Activated CD4-positive, alpha-beta T cell treated with anti-CD3 and anti-CD28 coated beads, Interleukin-2, amount 10 ng/mL, durations not matched to agents 24 days and 14 days (primary cell): ENCODE measurements around the gene TMEM131L. TPM values are rescaled to one million over a fixed set of nuclear protein-coding genes. Genes with fewer than 3 reads are reported as not detected.
A peak's percentile ranks its signal among the peaks of the same experiment; 100 is the strongest.

ENCODE experiments used
- DNase-seq: peaks from one replicate; pipeline ENCODE4 v3.0.0; 2022
- H3K27ac Mint-ChIP-seq: one replicate; pipeline ENCODE4 v1.8.0; 2022; ENCODE audit warnings: mild to moderate bottlenecking, mixed read lengths
- H3K27me3 Mint-ChIP-seq: one replicate; pipeline ENCODE4 v1.8.0; 2022; ENCODE audit warnings: mixed read lengths
- H3K36me3 Mint-ChIP-seq: one replicate; pipeline ENCODE4 v1.8.0; 2022; ENCODE audit warnings: low read depth, mild to moderate bottlenecking, mixed read lengths
- H3K4me1 Mint-ChIP-seq: one replicate; pipeline ENCODE4 v1.8.0; 2021; ENCODE audit warnings: mixed read lengths
- H3K4me3 Mint-ChIP-seq: one replicate; pipeline ENCODE4 v1.8.0; 2022; ENCODE audit warnings: mild to moderate bottlenecking, moderate library complexity, mixed read lengths
- H3K9me3 Mint-ChIP-seq: one replicate; pipeline ENCODE4 v1.8.0; 2021; ENCODE audit warnings: mixed read lengths
- intact Hi-C: fragments of 100-400 bp; cut with micrococcal nuclease; formaldehyde crosslinking; loops from one replicate; pipeline ENCODE4 v1.15.1; 2023
- total RNA-seq: library from RNA; stranded (reverse); gene quantifications from 2 replicates; pipeline ENCODE4 v1.2.3, GENCODE V29; 2022

TMEM131L gene
- total RNA-seq, 1 donor from 2014 or later = 40.6 TPM

DNA sequence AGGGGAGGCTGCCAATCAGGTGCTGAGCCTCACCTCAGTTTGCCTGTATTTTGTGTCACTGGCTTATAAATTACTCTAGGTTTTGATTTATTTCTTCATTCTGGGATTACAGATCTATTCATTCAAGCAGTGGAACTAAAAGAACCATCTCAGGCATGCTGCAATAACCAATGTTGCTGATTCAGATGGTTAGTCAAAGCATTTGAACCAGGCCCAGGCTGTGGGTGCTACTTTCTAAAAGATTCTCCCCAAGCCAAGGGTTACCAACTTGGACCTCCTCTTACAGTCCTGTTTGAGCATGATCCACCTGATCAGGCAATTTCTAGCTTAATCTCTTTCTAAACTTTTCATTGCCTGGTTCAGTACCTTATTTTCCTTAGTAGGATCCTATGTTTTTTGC is 67.2 kb downstream of the TMEM131L start:
- no peak overlapping the region for H3K4me3 Mint-ChIP-seq
- H3K36me3 Mint-ChIP-seq = peaks cover 17% of the 10 kb centered on the region
- intact Hi-C loops = no loop called here
- no peaks in the 10 kb centered on the region for H3K27me3 Mint-ChIP-seq
- H3K9me3 Mint-ChIP-seq = no peaks in the 10 kb centered on the region
- no peak overlapping the region for H3K27ac Mint-ChIP-seq
- H3K4me1 Mint-ChIP-seq = peaks cover 60% of the 10 kb centered on the region
- no peak for DNase-seq

GRCh38 chr4:153534792-153535629 is 68.9 kb downstream of the TMEM131L start:
- Mint-ChIP-seq H3K27ac (peak overlapping the region; percentile 41), H3K4me3 (peak overlapping the region; percentile 3), H3K36me3 (peaks cover 17% of the 10 kb centered on the region), H3K4me1 (peaks cover 46% of the 10 kb centered on the region), H3K9me3 (no peaks in the 10 kb centered on the region), H3K27me3 (no peaks in the 10 kb centered on the region)
- DNase-seq = no peak
- intact Hi-C loops = no loop called here

DNA sequence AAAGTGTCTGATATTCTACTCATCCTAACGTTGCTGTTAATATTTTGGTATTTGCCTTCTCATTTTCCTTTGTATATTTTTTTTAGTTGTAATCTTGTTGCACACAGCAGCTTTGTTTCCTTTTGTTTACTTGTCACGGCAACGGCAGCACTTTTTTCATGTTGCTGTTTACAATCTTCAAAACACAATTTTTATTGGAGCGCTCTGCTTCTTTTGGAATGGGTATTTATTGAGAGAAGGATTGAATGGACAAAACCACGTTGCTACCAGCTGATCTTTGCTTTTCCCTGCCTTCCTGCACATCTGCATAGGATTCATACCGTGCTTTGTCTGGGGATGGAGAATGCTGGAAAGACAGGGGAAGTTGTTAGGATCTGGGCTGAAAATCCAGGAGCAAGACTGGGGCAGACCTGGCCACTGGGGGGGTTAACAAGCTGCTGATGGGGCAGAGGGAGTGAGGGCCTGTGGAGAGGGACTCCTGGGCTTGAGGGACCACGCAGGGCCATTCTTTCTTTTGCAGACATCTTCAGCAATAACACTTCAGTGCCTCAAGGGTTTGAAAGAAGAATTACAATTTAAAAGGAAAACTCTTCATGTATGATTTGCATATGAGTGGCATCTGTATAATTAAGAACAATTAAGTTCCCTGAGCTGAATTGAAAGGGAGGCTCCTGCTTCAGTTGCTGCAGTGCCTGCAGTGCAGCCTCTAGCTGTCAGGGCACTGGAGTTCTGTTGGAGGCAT is 69.8 kb downstream of the TMEM131L start:
- H3K27me3 Mint-ChIP-seq = no peaks in the 10 kb centered on the region
- no peaks in the 10 kb centered on the region for H3K9me3 Mint-ChIP-seq
- no peak overlapping the region for H3K4me3 Mint-ChIP-seq
- intact Hi-C loops = no loop called here
- DNase-seq = no peak
- H3K36me3 Mint-ChIP-seq = peaks cover 19% of the 10 kb centered on the region
- H3K4me1 Mint-ChIP-seq = peaks cover 44% of the 10 kb centered on the region
- peak overlapping the region; percentile 3 for H3K27ac Mint-ChIP-seq

DNA sequence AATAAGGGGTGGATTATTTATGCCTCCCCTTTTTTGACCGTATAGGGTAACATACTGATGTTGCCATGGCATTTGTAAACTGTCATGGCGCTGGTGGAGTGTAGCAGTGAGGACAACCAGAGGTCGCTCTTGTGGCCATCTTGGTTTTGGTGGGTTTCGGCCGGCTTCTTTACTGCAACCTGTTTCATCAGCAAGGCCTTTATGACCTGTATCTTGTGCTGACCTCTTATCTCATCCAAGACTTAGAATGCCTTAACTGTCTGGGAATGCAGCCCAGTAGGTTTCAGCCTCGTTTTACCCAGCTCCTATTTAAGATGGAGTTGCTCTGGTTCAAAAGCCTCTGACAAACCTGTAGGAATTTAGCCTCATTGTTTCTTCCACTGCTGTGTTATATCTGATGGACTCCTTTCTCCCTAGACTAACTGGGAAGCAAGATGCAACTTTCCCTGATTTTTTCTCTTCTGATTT is 71.4 kb downstream of the TMEM131L start:
- Mint-ChIP-seq H3K4me3 (no peak overlapping the region), H3K4me1 (peaks cover 51% of the 10 kb centered on the region), H3K27me3 (no peaks in the 10 kb centered on the region), H3K27ac (no peak overlapping the region), H3K36me3 (peaks cover 21% of the 10 kb centered on the region), H3K9me3 (no peaks in the 10 kb centered on the region)
- intact Hi-C loops = no loop called here
- DNase-seq = no peak

GRCh38 chr4:153538487-153539357 is 72.6 kb downstream of the TMEM131L start:
- peaks cover 50% of the 10 kb centered on the region for H3K4me1 Mint-ChIP-seq
- no peaks in the 10 kb centered on the region for H3K27me3 Mint-ChIP-seq
- no peak for DNase-seq
- no peak overlapping the region for H3K27ac Mint-ChIP-seq
- H3K9me3 Mint-ChIP-seq = no peaks in the 10 kb centered on the region
- H3K4me3 Mint-ChIP-seq = no peak overlapping the region
- intact Hi-C loops = no loop called here
- H3K36me3 Mint-ChIP-seq = peaks cover 23% of the 10 kb centered on the region

- H3K9me3 Mint-ChIP-seq = no peaks in the 10 kb centered on the region
- H3K27me3 Mint-ChIP-seq = no peaks in the 10 kb centered on the region
- H3K4me3 Mint-ChIP-seq = no peak overlapping the region
- intact Hi-C loops = no loop called here
- no peak for DNase-seq
- peaks cover 48% of the 10 kb centered on the region for H3K4me1 Mint-ChIP-seq
- no peak overlapping the region for H3K27ac Mint-ChIP-seq
- peaks cover 21% of the 10 kb centered on the region for H3K36me3 Mint-ChIP-seq
Observed at GRCh38 chr4:153539422-153539821, 73.3 kb downstream of the TMEM131L start.

DNA sequence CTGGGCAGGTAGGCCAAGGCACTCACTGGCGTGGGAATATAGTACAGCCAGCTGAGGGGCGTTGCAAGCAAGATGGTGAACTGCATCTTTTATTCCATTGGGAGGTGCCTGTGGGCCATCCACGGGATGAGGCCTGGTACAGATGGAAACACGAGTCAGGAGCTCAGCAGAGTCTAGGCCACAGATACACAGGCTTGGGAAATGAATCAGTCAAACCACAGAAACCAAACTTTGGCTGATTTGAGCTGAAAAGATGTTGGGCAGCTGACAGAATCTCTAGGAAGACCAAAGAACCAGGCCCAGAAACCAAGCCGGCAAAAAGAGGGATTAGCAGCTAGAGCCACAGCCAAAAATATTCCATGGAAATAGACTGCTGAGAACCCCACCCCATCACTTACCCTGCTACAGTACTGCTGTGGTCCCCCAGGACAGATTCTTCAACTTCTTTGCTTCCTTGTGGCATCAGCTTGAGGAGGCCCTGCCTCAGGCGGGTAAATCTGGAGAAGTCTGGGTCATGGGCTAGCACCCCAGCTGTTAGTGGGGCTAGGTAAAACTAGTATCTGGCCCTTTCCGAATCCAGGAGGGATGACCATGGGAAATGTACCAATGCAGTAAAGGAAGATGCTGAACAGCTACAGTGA is 75.4 kb downstream of the TMEM131L start:
- DNase-seq = peak; percentile 73
- intact Hi-C loops = loop anchor here (1.0 to 2.0 kb wide), 4 partner anchors 8 to 53 kb away; no protein-coding TSS in a partner anchor
- H3K4me3 Mint-ChIP-seq = no peak overlapping the region

DNA sequence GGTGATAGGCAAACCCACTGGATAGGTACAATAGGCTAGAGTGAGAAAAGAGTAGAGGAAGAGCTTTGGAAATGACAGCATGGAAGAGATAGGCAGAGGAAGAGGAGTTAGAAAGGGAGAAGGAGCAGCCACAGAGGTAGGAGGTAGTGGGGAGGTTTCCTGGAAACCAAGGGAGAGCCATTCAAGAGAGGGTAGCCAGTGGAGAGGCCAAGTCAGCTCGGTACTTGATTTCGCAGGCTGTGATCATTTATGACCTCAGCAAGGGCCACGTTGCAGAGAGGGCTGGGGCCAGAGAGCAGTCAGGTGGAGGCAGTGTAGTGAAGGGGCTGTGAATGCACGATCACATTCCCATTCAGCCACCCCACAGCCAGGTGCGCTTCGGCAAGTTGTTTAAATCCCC is 76.0 kb downstream of the TMEM131L start:
- no peaks in the 10 kb centered on the region for H3K27me3 Mint-ChIP-seq
- peak; percentile 54 for DNase-seq
- intact Hi-C loops = no loop called here
- peaks cover 19% of the 10 kb centered on the region for H3K36me3 Mint-ChIP-seq
- H3K4me1 Mint-ChIP-seq = peaks cover 34% of the 10 kb centered on the region
- no peaks in the 10 kb centered on the region for H3K9me3 Mint-ChIP-seq
- no peak overlapping the region for H3K4me3 Mint-ChIP-seq
- H3K27ac Mint-ChIP-seq = peak overlapping the region; percentile 17

More for the DNA sequence above, 75.4 kb downstream of the TMEM131L start:
- H3K27me3 Mint-ChIP-seq = no peaks in the 10 kb centered on the region
- H3K9me3 Mint-ChIP-seq = no peaks in the 10 kb centered on the region
- H3K36me3 Mint-ChIP-seq = peaks cover 19% of the 10 kb centered on the region
- peaks cover 39% of the 10 kb centered on the region for H3K4me1 Mint-ChIP-seq
- H3K27ac Mint-ChIP-seq = peak overlapping the region; percentile 17

GRCh38 chr4:153542834-153543233 is 76.7 kb downstream of the TMEM131L start:
- DNase-seq = no peak
- no peaks in the 10 kb centered on the region for H3K9me3 Mint-ChIP-seq
- H3K4me3 Mint-ChIP-seq = no peak overlapping the region
- no peak overlapping the region for H3K27ac Mint-ChIP-seq
- H3K4me1 Mint-ChIP-seq = peaks cover 32% of the 10 kb centered on the region
- H3K27me3 Mint-ChIP-seq = no peaks in the 10 kb centered on the region
- intact Hi-C loops = no loop called here
- peaks cover 17% of the 10 kb centered on the region for H3K36me3 Mint-ChIP-seq

GRCh38 chr4:153543351-153543750 is 77.2 kb downstream of the TMEM131L start:
- peaks cover 15% of the 10 kb centered on the region for H3K36me3 Mint-ChIP-seq
- DNase-seq = no peak
- intact Hi-C loops = no loop called here
- H3K9me3 Mint-ChIP-seq = no peaks in the 10 kb centered on the region
- no peaks in the 10 kb centered on the region for H3K27me3 Mint-ChIP-seq
- peaks cover 31% of the 10 kb centered on the region for H3K4me1 Mint-ChIP-seq
- H3K4me3 Mint-ChIP-seq = no peak overlapping the region
- H3K27ac Mint-ChIP-seq = no peak overlapping the region

- Mint-ChIP-seq H3K27me3 (no peaks in the 10 kb centered on the region), H3K27ac (no peak overlapping the region), H3K4me3 (no peak overlapping the region), H3K36me3 (peaks cover 15% of the 10 kb centered on the region), H3K4me1 (peaks cover 34% of the 10 kb centered on the region), H3K9me3 (no peaks in the 10 kb centered on the region)
- intact Hi-C loops = no loop called here
- DNase-seq = no peak
Observed at GRCh38 chr4:153545822-153546221, 79.7 kb downstream of the TMEM131L start.

DNA sequence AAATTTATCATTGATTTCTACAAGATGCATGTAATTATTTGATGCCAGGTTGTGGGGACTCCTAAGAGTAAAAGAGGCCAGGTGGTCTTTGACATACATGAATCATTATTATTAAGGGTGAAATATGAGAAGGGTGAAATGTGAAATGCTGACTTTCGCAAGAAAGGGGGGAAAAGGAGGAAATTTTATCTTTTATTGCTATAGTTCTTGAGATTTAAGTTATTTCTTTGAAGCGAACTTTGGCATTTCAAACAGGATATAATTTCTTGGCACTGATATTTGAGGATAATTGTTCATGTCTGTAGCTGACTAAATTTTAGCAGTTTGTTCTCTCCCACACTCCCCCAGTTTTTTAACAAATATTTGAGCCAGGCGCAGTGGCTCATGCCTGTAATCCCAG is 80.1 kb downstream of the TMEM131L start:
- H3K4me1 Mint-ChIP-seq = peaks cover 32% of the 10 kb centered on the region
- H3K27ac Mint-ChIP-seq = no peak overlapping the region
- intact Hi-C loops = no loop called here
- H3K4me3 Mint-ChIP-seq = no peak overlapping the region
- H3K36me3 Mint-ChIP-seq = peaks cover 19% of the 10 kb centered on the region
- no peaks in the 10 kb centered on the region for H3K27me3 Mint-ChIP-seq
- no peak for DNase-seq
- H3K9me3 Mint-ChIP-seq = no peaks in the 10 kb centered on the region

GRCh38 chr4:153547520-153547919 is 81.4 kb downstream of the TMEM131L start:
- no peaks in the 10 kb centered on the region for H3K9me3 Mint-ChIP-seq
- no peak for DNase-seq
- intact Hi-C loops = no loop called here
- H3K27me3 Mint-ChIP-seq = no peaks in the 10 kb centered on the region
- no peak overlapping the region for H3K4me3 Mint-ChIP-seq
- peaks cover 17% of the 10 kb centered on the region for H3K36me3 Mint-ChIP-seq
- peaks cover 22% of the 10 kb centered on the region for H3K4me1 Mint-ChIP-seq
- H3K27ac Mint-ChIP-seq = no peak overlapping the region
